Measurements from ENCODE around the gene CASP8.
A peak's percentile ranks its signal among the peaks of the same experiment; 100 is the strongest.
"Not testable (repeated sequence)": the region's sequence is repeated elsewhere in the genome, so short reads cannot be mapped to it uniquely, and the experiment has no call there.

CASP8 gene

GRCh38 chr2:201260302-201260800, at the start of gene CASP8:
CASP8 (plus strand) TSS chr2:201260536; CDS start chr2:201266487, 5,951 bp downstream.
- DNase-seq (ENCODE audit: low read depth): peak; percentile 46

- no peak for DNase-seq (ENCODE audit: low read depth)
Measured at GRCh38 chr2:201215963-201216362, 44.4 kb upstream of the CASP8 start.

- no peak for DNase-seq (ENCODE audit: low read depth)
Measured at GRCh38 chr2:201216918-201217317, 43.4 kb upstream of the CASP8 start.

DNA sequence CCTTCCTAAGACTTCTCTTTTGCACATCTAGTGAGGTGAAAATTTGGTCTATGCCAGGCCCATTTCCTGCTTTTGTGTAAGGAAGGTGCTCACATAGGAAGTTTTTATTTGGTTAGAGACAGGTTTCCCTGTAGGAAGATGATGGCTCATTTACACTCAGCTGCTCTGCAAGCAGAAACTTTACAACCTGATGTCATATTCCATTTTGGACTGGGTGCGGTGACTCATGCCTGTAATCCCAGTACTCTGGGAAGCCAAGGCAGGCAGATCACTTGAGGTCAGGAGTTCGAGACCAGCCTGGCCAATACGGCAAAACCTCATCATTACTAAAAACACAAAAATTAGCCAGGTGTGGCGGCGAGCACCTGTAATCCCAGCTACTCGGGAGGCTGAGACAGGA, 41.6 kb upstream of the CASP8 start:
- DNase-seq (ENCODE audit: low read depth): no peak

DNA sequence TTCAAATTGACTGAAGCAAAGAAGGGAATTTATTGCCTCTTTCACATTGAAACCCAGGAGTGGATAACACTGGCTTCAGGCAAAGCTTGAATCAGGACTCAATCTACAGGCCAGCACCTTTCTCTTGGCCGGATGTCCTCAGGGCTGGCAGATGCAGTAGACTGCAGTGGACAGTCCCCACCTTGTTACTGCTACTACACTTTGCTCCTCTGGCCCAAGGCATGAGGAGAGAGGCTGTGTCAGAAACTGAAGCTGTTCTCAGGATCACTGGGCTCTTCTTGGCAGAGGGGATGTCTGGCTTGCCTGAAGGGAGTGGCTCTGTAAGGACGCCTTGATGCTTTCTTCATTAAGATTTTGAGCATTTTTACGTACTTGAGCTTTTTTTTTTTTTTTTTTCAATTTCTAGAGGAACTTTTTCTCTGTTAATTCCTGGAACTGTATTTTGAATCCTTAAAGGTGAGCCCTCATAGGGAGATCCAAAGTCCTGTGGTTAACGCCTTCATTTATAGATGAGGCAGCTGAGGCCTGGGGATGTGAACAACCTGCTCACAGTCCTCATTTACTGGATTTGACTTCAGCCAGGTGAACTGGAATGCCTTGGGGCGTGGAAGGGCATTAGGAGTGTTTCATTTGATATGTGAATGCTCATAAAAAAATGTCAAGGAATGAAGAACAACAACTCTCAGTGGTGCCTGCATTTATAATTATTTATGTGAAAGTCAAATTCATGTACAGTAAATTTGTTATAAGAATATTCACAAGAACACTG, 40.8 kb upstream of the CASP8 start:
- no peak for DNase-seq (ENCODE audit: low read depth)

GRCh38 chr2:201220102-201220570, 40.2 kb upstream of the CASP8 start:
- DNase-seq (ENCODE audit: low read depth): no peak

DNA sequence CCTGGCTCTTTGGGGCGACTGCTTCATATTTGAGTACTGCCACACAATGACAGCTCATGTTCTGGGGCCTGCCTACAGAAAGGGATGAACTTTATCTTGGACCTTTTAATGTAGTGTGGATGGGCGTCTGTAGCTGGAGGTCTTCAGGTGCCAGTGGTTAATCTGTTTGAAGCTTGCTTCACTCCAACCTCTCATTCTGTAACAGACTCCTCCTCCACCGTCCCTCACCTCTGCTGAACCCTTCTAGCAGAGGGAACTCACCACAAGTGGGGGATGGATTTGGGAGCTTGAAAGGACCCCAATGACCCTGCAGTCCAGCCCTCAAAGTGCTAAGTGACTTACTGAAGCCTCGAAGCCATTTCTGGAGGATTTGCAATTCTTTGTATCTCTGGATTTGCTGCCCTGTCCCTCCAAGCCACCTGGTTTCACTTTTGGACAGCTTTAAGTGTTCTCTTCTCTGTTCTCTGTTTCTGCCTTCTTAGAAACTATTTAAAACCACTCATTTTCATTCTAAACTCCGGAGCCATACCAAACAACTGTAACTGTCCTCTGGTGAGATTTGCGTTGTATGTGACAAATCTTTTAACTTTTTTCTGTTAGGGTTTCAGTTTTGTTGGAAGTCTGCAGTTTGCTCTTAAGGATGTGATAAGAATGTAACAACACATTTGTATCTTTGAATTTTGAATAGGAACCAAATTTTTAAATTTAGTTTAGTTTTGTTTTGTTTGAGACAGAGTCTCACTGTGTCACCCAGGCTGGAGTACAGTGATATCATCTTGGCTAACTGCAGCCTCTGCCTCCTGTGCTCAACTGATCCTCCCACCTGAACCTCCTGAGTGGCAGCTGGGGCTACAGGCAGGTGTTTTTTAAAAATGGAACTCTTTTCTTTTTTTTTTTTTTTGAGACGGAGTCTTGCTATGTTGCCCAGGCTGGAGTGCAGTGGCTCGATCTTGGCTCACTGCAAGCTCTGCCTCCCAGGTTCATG, 37.0 kb upstream of the CASP8 start:
- DNase-seq (ENCODE audit: low read depth): no peak

- no peak for DNase-seq (ENCODE audit: low read depth)
Measured at GRCh38 chr2:201228271-201228911, 31.9 kb upstream of the CASP8 start.

DNA sequence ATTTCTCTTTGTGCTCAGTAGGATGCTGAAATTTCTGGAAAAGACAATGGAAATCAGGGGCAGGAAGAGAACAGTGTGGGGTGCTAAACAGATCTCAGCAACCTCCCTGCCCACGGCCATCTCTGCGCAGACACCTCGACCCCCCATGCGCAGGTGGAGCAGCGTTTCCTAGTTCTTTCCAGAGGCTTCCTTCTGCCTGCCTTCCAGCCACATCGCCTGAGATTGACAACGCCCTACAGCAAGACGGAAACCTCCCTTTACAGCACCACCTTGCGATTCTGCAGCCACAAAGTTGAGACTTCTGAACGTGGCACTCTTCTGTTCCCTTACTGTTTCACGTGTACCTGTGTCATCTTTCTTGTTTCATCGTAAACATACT, 31.4 kb upstream of the CASP8 start:
- DNase-seq (ENCODE audit: low read depth): no peak

DNA sequence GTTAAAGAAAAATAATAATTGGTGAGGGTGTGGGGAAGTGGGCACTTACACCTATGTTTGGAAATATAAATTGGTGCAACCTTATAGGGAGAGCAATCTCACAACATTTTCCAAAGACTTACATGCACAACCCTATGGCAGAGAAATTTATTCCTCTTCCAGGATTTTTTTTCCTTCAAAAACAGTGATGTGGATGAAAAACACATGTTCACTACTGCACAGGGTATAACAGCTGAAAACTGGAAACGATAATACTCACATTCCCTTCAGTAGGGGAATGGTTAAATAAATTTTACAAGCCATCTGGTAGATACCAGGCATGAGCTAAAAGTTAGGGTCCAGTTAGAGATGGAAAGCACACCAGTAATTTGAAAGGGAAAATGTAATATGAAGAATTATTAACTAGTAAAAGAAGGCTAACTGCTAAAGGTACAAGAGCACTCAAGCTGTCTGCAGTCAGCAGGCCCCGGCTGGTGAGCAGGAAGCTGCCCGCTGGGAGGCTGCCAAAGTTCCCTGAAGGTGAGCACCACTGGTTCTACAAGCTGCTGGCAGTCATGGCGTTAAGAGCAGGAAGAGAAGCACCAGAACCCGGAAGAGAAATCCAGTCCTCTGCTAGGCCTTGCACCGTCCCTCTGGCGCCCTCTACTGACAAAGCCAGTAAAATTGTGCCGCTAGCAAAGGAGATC, 28.4 kb upstream of the CASP8 start:
- peak; percentile 88 for DNase-seq (ENCODE audit: low read depth)

DNA sequence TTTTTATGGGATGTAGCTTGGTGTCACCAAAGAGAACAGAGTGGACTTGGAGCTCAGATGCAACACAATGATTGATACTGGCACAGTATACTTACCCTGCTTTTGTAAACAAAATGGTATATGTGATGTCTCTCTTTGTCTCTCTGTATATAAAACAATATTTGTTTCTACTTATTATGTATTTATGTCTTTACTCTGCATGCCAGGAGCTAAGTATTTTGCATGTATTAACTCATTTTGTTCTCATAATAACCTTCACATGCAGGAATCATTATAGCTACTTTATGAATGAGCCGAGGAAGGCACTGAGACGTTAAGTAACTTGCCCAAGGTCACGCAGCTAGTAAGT, 27.9 kb upstream of the CASP8 start:
- no peak for DNase-seq (ENCODE audit: low read depth)

- DNase-seq (ENCODE audit: low read depth): peak; percentile 77
Measured at GRCh38 chr2:201233192-201233811, 27.0 kb upstream of the CASP8 start.

DNA sequence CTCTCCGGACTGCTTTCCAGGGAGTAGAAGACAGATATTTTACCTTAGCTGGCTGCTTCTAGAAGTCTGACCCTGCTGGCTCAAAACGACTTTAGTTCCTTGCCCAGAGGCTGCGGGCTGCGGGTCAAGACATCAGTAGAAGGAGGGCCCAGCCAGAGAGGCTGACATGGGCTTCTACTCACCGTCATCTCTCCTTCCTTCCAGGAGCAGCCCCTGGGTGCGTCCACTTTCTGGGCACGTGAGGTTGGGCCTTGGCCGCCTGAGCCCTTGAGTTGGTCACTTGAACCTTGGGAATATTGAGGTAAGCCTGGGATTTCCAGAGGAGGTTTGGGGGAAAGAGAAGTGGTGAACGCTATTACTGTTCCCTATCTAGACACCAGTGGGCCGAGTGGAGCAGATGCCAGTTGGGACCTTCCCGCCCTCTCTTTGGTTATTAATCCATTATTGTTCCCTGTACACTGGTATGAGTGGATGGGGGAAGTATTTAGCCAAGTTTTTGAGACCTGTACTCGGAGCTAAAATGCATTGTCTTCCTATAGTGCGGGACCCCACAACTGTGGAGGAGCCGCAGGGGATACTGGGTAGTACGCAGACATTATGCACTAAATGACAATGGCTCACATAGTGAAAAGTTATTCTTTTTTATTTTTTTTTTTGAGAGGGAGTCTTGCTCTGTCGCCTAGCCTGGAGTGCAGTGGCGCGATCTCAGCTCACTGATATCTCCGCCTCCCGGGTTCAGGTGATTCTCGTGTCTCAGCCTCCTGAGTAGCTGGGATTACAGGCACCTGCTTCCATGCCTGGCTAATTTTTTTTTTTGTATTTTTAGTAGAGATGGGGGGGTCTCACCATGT, 26.3 kb upstream of the CASP8 start:
- no peak for DNase-seq (ENCODE audit: low read depth)

DNA sequence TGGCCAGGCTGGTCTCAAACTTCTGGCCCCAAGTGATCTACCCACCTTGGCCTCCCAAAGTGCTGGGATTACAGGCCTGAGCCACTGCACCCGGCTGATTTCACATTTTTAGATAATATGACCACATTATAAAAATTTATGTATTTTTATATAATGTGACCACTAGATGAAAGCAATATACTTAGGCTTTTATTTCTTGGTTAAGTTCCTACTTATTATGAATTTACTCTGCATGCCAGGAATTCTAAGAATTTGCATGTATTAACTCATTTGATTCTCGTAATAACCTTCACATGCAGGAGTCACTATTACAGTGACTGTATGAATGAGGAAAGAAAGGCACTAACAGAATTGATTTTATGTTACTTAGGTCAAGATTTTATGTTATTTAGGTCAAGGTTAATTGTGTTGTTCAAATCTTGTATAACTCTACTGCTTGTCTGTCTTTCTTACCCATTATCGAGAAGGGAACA, 25.6 kb upstream of the CASP8 start:
- no peak for DNase-seq (ENCODE audit: low read depth)

DNA sequence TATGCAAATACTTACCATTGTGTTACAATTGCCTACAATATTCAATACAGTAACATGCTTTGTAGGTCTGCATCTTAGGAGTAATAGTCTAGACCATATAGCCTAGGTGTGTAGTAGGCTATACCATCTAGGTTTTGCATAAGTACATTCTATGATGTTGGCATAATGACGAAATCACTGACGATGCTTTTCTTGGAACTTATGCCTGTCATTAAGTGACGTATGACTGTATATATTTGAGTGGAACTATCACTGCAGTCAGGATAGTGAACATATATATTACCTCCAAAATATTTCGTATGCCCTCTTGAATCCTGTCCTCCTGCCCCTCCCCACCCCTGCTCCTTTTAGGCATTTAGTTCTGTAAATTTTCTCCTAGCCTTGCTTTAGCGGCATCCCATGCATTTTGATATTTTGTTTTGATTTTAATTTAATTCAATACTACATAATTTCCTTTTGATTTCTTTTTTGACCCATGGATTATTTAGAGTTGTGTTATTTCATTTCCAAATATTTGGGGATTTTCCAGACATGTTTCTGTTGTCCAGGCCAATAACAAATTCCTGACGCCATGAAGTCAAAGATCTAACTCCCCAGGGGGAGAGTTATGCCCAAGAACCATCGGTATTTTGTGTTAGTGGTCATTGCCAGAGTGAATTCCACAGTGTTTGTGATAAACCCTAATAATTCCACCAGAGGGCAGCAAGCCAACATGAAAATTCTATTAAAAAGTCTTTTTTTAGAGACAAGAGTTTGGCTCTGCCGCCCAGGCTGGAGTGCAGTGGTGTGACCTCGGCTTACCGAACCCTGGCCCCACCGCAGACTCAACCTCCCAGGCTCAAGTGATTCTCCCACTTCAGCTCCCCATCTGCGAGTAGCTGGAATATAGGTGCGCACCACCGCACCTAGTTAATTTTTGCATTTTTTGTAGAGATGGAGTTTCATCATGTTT, 24.2 kb upstream of the CASP8 start:
- DNase-seq (ENCODE audit: low read depth): peak; percentile 40

GRCh38 chr2:201237486-201238123, 22.7 kb upstream of the CASP8 start:
- DNase-seq (ENCODE audit: low read depth): no peak

DNA sequence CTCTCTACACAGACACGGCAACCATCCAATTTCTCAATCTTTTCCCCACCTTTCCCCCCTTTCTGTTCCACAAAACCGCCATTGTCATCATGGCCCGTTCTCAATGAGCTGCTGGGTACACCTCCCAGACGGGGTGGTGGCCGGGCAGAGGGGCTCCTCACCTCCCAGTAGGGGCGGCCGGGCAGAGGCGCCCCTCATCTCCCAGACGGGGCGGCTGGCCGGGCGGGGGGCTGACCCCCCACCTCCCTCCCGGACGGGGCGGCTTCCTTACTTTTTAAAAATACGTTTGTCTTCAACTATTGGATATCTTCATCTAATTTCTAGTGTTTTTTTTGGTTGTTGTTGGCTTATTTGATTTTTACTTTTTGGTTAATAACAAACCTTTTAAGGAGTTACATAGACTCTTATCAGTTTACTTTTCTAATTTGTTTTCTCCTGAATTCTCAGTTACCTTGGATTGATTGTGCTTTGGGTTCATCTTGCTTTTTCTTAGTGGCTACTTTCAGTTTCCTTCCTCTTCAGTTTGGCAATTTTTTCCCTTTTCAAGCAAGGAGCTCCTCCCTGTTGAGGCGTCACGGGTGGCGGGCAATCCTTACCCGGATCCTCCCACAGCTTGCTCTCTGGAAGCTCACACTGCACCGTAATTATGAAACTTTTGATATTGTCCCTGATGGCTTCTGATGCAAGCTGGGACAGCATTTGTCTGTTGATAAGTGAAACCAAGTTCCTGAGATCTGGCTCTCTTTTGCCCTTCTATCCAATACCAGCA, 21.0 kb upstream of the CASP8 start:
- not testable (repeated sequence) for DNase-seq (ENCODE audit: low read depth)
